Activated CD4-positive, alpha-beta T cell treated with anti-CD3 and anti-CD28 coated beads, Interleukin-2, amount 10 ng/mL, durations not matched to agents 24 days and 14 days (primary cell): ENCODE data around the gene TNFRSF21. TPM values are rescaled to one million over a fixed set of nuclear protein-coding genes. Genes with fewer than 3 reads are reported as not detected.
A peak's percentile ranks its signal among the peaks of the same experiment; 100 is the strongest.
"Not testable (repeated sequence)": the region's sequence is repeated elsewhere in the genome, so short reads cannot be mapped to it uniquely, and the experiment has no call there.

Experiments used
- DNase-seq: peaks from one replicate; pipeline ENCODE4 v3.0.0; 2022
- H3K27ac Mint-ChIP-seq: one replicate; pipeline ENCODE4 v1.8.0; 2022; ENCODE audit warnings: mild to moderate bottlenecking, mixed read lengths
- H3K27me3 Mint-ChIP-seq: one replicate; pipeline ENCODE4 v1.8.0; 2022; ENCODE audit warnings: mixed read lengths
- H3K36me3 Mint-ChIP-seq: one replicate; pipeline ENCODE4 v1.8.0; 2022; ENCODE audit warnings: low read depth, mild to moderate bottlenecking, mixed read lengths
- H3K4me1 Mint-ChIP-seq: one replicate; pipeline ENCODE4 v1.8.0; 2021; ENCODE audit warnings: mixed read lengths
- H3K4me3 Mint-ChIP-seq: one replicate; pipeline ENCODE4 v1.8.0; 2022; ENCODE audit warnings: mild to moderate bottlenecking, moderate library complexity, mixed read lengths
- H3K9me3 Mint-ChIP-seq: one replicate; pipeline ENCODE4 v1.8.0; 2021; ENCODE audit warnings: mixed read lengths
- intact Hi-C: fragments of 100-400 bp; cut with micrococcal nuclease; formaldehyde crosslinking; loops from one replicate; pipeline ENCODE4 v1.15.1; 2023
- total RNA-seq: library from RNA; stranded (reverse); gene quantifications from 2 replicates; pipeline ENCODE4 v1.2.3, GENCODE V29; 2022

TNFRSF21 gene
- total RNA-seq, 1 donor from 2014 or later: 3.8 TPM

GRCh38 chr6:47343600-47343999 is 33.9 kb upstream of the TNFRSF21 start:
- no peaks in the 10 kb centered on the region for H3K9me3 Mint-ChIP-seq
- no peak overlapping the region for H3K27ac Mint-ChIP-seq
- H3K4me1 Mint-ChIP-seq: no peaks in the 10 kb centered on the region
- intact Hi-C loops: no loop called here
- H3K4me3 Mint-ChIP-seq: no peak overlapping the region
- no peak for DNase-seq
- no peaks in the 10 kb centered on the region for H3K36me3 Mint-ChIP-seq
- H3K27me3 Mint-ChIP-seq: peaks cover 2% of the 10 kb centered on the region

- H3K36me3 Mint-ChIP-seq: no peaks in the 10 kb centered on the region
- intact Hi-C loops: no loop called here
- no peaks in the 10 kb centered on the region for H3K4me1 Mint-ChIP-seq
- no peak overlapping the region for H3K4me3 Mint-ChIP-seq
- H3K27me3 Mint-ChIP-seq: peaks cover 2% of the 10 kb centered on the region
- H3K9me3 Mint-ChIP-seq: no peaks in the 10 kb centered on the region
- DNase-seq: no peak
- no peak overlapping the region for H3K27ac Mint-ChIP-seq
Measured at GRCh38 chr6:47342824-47343223, 33.1 kb upstream of the TNFRSF21 start.

- H3K27ac Mint-ChIP-seq: no peak overlapping the region
- no peaks in the 10 kb centered on the region for H3K9me3 Mint-ChIP-seq
- H3K4me3 Mint-ChIP-seq: no peak overlapping the region
- no peak for DNase-seq
- peaks cover 14% of the 10 kb centered on the region for H3K27me3 Mint-ChIP-seq
- intact Hi-C loops: no loop called here
- H3K4me1 Mint-ChIP-seq: no peaks in the 10 kb centered on the region
- no peaks in the 10 kb centered on the region for H3K36me3 Mint-ChIP-seq
Measured at GRCh38 chr6:47337519-47337918, 27.8 kb upstream of the TNFRSF21 start.

GRCh38 chr6:47336334-47336733 is 26.6 kb upstream of the TNFRSF21 start:
- Mint-ChIP-seq H3K36me3 (no peaks in the 10 kb centered on the region), H3K27me3 (peaks cover 14% of the 10 kb centered on the region), H3K4me1 (no peaks in the 10 kb centered on the region), H3K4me3 (no peak overlapping the region), H3K27ac (no peak overlapping the region), H3K9me3 (peaks cover 3% of the 10 kb centered on the region)
- DNase-seq: no peak
- intact Hi-C loops: no loop called here

GRCh38 chr6:47335466-47335865 is 25.8 kb upstream of the TNFRSF21 start:
- Mint-ChIP-seq H3K4me1 (no peaks in the 10 kb centered on the region), H3K36me3 (no peaks in the 10 kb centered on the region), H3K4me3 (no peak overlapping the region), H3K9me3 (peaks cover 3% of the 10 kb centered on the region), H3K27ac (no peak overlapping the region), H3K27me3 (peaks cover 16% of the 10 kb centered on the region)
- no peak for DNase-seq
- intact Hi-C loops: no loop called here

- Mint-ChIP-seq H3K4me1 (no peaks in the 10 kb centered on the region), H3K9me3 (peaks cover 8% of the 10 kb centered on the region), H3K36me3 (no peaks in the 10 kb centered on the region), H3K27ac (no peak overlapping the region), H3K27me3 (peaks cover 19% of the 10 kb centered on the region), H3K4me3 (no peak overlapping the region)
- intact Hi-C loops: no loop called here
- no peak for DNase-seq
Measured at GRCh38 chr6:47334334-47334733, 24.6 kb upstream of the TNFRSF21 start.

GRCh38 chr6:47328606-47329005 is 18.9 kb upstream of the TNFRSF21 start:
- H3K4me1 Mint-ChIP-seq, intact Hi-C loops, DNase-seq, H3K36me3 Mint-ChIP-seq, H3K27ac Mint-ChIP-seq: not testable (repeated sequence)
- H3K27me3 Mint-ChIP-seq: peaks cover 24% of the 10 kb centered on the region
- H3K9me3 Mint-ChIP-seq: peaks cover 11% of the 10 kb centered on the region
- peak overlapping the region; percentile 17 for H3K4me3 Mint-ChIP-seq

GRCh38 chr6:47328139-47328538 is 18.4 kb upstream of the TNFRSF21 start:
- Mint-ChIP-seq H3K27me3 (peaks cover 24% of the 10 kb centered on the region), H3K9me3 (peaks cover 11% of the 10 kb centered on the region)
- intact Hi-C loops, H3K4me3 Mint-ChIP-seq, H3K36me3 Mint-ChIP-seq, H3K27ac Mint-ChIP-seq, H3K4me1 Mint-ChIP-seq: not testable (repeated sequence)
- DNase-seq: peak; percentile 55

GRCh38 chr6:47323887-47324286 is 14.2 kb upstream of the TNFRSF21 start:
- intact Hi-C loops: no loop called here
- Mint-ChIP-seq H3K27ac (no peak overlapping the region), H3K4me3 (no peak overlapping the region), H3K27me3 (peaks cover 30% of the 10 kb centered on the region), H3K36me3 (no peaks in the 10 kb centered on the region), H3K9me3 (peaks cover under 1% of the 10 kb centered on the region), H3K4me1 (peaks cover 13% of the 10 kb centered on the region)
- DNase-seq: no peak

- Mint-ChIP-seq H3K36me3 (no peaks in the 10 kb centered on the region), H3K4me3 (no peak overlapping the region), H3K27me3 (peaks cover 28% of the 10 kb centered on the region), H3K9me3 (no peaks in the 10 kb centered on the region), H3K27ac (no peak overlapping the region), H3K4me1 (peaks cover 8% of the 10 kb centered on the region)
- intact Hi-C loops: no loop called here
- no peak for DNase-seq
Measured at GRCh38 chr6:47323321-47323720, 13.6 kb upstream of the TNFRSF21 start.

- intact Hi-C loops: no loop called here
- peaks cover 5% of the 10 kb centered on the region for H3K4me1 Mint-ChIP-seq
- H3K9me3 Mint-ChIP-seq: no peaks in the 10 kb centered on the region
- peak overlapping the region; percentile 30 for H3K4me3 Mint-ChIP-seq
- H3K27ac Mint-ChIP-seq: no peak overlapping the region
- no peaks in the 10 kb centered on the region for H3K36me3 Mint-ChIP-seq
- DNase-seq: peak; percentile 64
- peaks cover 34% of the 10 kb centered on the region for H3K27me3 Mint-ChIP-seq
Measured at GRCh38 chr6:47321577-47321976, 11.9 kb upstream of the TNFRSF21 start.

GRCh38 chr6:47319867-47320266 is 10.2 kb upstream of the TNFRSF21 start:
- Mint-ChIP-seq H3K4me3 (no peak overlapping the region), H3K27ac (no peak overlapping the region), H3K27me3 (peaks cover 30% of the 10 kb centered on the region), H3K36me3 (no peaks in the 10 kb centered on the region), H3K4me1 (peaks cover 5% of the 10 kb centered on the region), H3K9me3 (no peaks in the 10 kb centered on the region)
- intact Hi-C loops: no loop called here
- no peak for DNase-seq

- H3K4me1 Mint-ChIP-seq: peaks cover 5% of the 10 kb centered on the region
- H3K36me3 Mint-ChIP-seq: no peaks in the 10 kb centered on the region
- H3K4me3 Mint-ChIP-seq: no peak overlapping the region
- no peaks in the 10 kb centered on the region for H3K9me3 Mint-ChIP-seq
- intact Hi-C loops: no loop called here
- no peak overlapping the region for H3K27ac Mint-ChIP-seq
- no peak for DNase-seq
- H3K27me3 Mint-ChIP-seq: peaks cover 32% of the 10 kb centered on the region
Measured at GRCh38 chr6:47319382-47319781, 9.7 kb upstream of the TNFRSF21 start.

GRCh38 chr6:47318236-47318989 is 8.7 kb upstream of the TNFRSF21 start:
- Mint-ChIP-seq H3K27ac (no peak overlapping the region), H3K36me3 (no peaks in the 10 kb centered on the region), H3K27me3 (peaks cover 28% of the 10 kb centered on the region), H3K9me3 (no peaks in the 10 kb centered on the region), H3K4me1 (peaks cover 5% of the 10 kb centered on the region), H3K4me3 (no peak overlapping the region)
- no peak for DNase-seq
- intact Hi-C loops: no loop called here

GRCh38 chr6:47315181-47315580 is 5.5 kb upstream of the TNFRSF21 start:
- H3K4me1 Mint-ChIP-seq: not testable (repeated sequence)

More at GRCh38 chr6:47315181-47315580, 5.5 kb upstream of the TNFRSF21 start:
- H3K27ac Mint-ChIP-seq, DNase-seq, H3K9me3 Mint-ChIP-seq, H3K36me3 Mint-ChIP-seq, H3K4me3 Mint-ChIP-seq, intact Hi-C loops: not testable (repeated sequence)
- H3K27me3 Mint-ChIP-seq: peaks cover 37% of the 10 kb centered on the region
